Prostate gland (tissue), 2 donors: Measurements from ENCODE around the gene ENOX1. TPM values are rescaled to one million over a fixed set of nuclear protein-coding genes. Genes with fewer than 3 reads are reported as not detected.

Experiments used
- DNase-seq: peaks from one replicate; pipeline ENCODE4 v3.0.0-alpha.2; 2019; ENCODE audit warnings: low spot score
- H3K27ac ChIP-seq, 2 donors: fragments of 200-600 bp; sonication (generic); 2 replicates each; pipeline ENCODE4 v1.5.1; 2017 to 2019
- H3K27me3 ChIP-seq: fragments of 200-600 bp; sonication (generic); replicated peaks from 2 replicates; pipeline ENCODE4 v1.5.1; 2019; ENCODE audit not compliant: insufficient read depth
- H3K36me3 ChIP-seq, 2 donors: fragments of 200-600 bp; sonication (generic); 1 replicate in 1 of 2; 2 replicates in 1 of 2; pipeline versions ENCODE4 v1.5.1 to v1.8.1; 2017 to 2019
- H3K4me1 ChIP-seq: fragments of 200-600 bp; sonication (generic); replicated peaks from 2 replicates; pipeline ENCODE4 v1.5.1; 2019
- H3K4me3 ChIP-seq, 2 donors: fragments of 200-600 bp; sonication (generic); 2 replicates each; pipeline ENCODE4 v1.5.1; 2017 to 2019
- H3K9me3 ChIP-seq: fragments of 200-600 bp; sonication (generic); 2 replicates; pipeline ENCODE4 v1.5.1; 2017
- CTCF ChIP-seq, 4 experiments: fragments of 200-600 bp in 2 of 4; fragments of 450-650 bp in 2 of 4; sonication (generic) in 2 of 4; IDR thresholded peaks; 1 replicate in 3 of 4; 2 replicates in 1 of 4; pipeline ENCODE4 v1.5.1; 2016 to 2019; ENCODE audit warnings: antibody characterized with exemption in 4 of 4, mild to moderate bottlenecking in 2 of 4, moderate library complexity in 2 of 4
- POLR2A ChIP-seq: fragments of 450-650 bp; IDR thresholded peaks from one replicate; pipeline ENCODE4 v1.6.1; 2016; ENCODE audit warnings: antibody characterized with exemption, mild to moderate bottlenecking
- POLR2AphosphoS5 ChIP-seq: sonication (generic); formaldehyde crosslinking; IDR thresholded peaks from one replicate; pipeline ENCODE4 v1.6.1; 2017; ENCODE audit warnings: antibody characterized with exemption
- WGBS: methylation state at CpG from one replicate; pipeline ENCODE4 v1.1.5; 2018; 5-methylcytosine and 5-hydroxymethylcytosine counted together
- intact Hi-C: fragments of 100-400 bp; cut with DNase I; formaldehyde crosslinking; loops from one replicate; pipeline ENCODE4 v1.14.2; 2022
- total RNA-seq, 2 donors: library from RNA; depleted of rRNA; stranded (reverse); fragments of >200 nt; gene quantifications; one replicate each; pipeline ENCODE4 v1.1.0, GENCODE V29; 2016

ENOX1 gene
- total RNA-seq, 2 donors from 2014 or later, result 4.5 to 5.3 TPM

DNA sequence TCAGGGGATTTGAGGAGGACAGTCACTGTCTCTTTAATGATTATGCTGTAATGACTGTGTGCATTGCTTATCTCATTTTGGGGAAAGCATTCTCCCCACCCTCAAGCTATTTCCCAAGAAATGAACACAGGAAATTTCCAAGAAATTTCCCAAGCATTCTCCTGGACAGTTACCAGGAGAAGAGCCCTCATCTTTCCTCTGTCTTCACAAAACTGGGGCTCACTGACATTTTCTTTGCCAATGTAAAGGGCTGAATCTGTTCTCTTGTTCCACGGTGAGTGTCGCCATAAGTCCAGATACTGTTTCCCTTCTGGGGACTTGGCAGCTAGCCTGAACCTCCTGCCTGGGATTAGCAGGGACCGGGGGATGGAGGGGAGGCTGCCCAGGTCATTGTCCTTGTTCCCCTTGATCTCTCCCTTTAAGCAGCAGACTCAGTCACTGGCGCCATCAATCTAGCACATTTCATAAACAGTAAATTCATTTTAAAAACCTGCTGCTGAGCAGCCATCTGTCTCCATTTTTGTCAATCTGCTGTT, 590.6 kb downstream of the ENOX1 start:
- intact Hi-C loops, result loop anchor here (10.0 kb wide), 1 partner anchor 589 kb away; the partner anchor contains the start of gene ENOX1
- whole genome bisulfite sequencing, result 48% methylated on average over 4 of the region's 4 CpGs
- Histone ChIP-seq H3K4me1 (no peaks in the 10 kb centered on the region), H3K27me3 (no peaks in the 10 kb centered on the region), H3K36me3 (no peaks in the 10 kb centered on the region), H3K9me3 (no peaks in the 10 kb centered on the region), H3K4me3 (no peak overlapping the region), H3K27ac (no peak overlapping the region)
- DNase-seq, result no peak
- TF ChIP-seq POLR2AphosphoS5 (no peak), CTCF (IDR thresholded peaks at IDR 0.05) (no peak), POLR2A (no peak)

DNA sequence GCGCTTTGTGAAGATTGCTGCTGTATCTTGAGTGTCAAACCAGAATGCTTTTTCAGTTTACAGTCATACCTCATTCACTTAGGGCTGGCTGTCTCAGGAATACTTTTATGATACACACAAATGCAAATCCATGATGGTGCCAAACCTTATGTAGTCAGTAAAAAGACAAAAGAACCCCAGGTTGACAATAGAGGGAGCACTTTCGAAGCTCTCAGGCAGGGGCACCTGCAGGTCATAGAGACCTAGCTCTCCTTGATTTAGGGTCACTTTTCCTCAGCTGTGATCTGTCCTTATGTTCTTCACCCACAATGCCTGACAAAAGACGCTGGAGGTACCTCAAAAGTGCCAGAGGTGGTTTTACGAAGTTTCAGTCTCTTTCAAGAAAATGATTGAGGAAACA, 591.2 kb downstream of the ENOX1 start:
- WGBS, result 88% methylated on average over 4 of the region's 4 CpGs
- TF ChIP-seq CTCF (IDR thresholded peaks at IDR 0.05) (no peak), POLR2A (no peak), POLR2AphosphoS5 (no peak)
- Histone ChIP-seq H3K4me3 (no peak overlapping the region), H3K27me3 (no peaks in the 10 kb centered on the region), H3K9me3 (no peaks in the 10 kb centered on the region), H3K36me3 (no peaks in the 10 kb centered on the region), H3K4me1 (no peaks in the 10 kb centered on the region), H3K27ac (no peak overlapping the region)
- intact Hi-C loops, result loop anchor here (10.0 kb wide), 1 partner anchor 589 kb away; the partner anchor contains the start of gene ENOX1
- no peak for DNase-seq

GRCh38 chr13:43195112-43195511, 591.7 kb downstream of the ENOX1 start:
- no peaks in the 10 kb centered on the region for H3K36me3 ChIP-seq
- no peak overlapping the region for H3K4me3 ChIP-seq
- H3K4me1 ChIP-seq, result no peaks in the 10 kb centered on the region
- 83% methylated on average over 4 of the region's 4 CpGs for WGBS
- intact Hi-C loops, result loop anchor here (10.0 kb wide), 1 partner anchor 590 kb away; the partner anchor contains the start of gene ENOX1
- H3K9me3 ChIP-seq, result no peaks in the 10 kb centered on the region
- DNase-seq, result no peak
- H3K27ac ChIP-seq, result no peak overlapping the region
- H3K27me3 ChIP-seq, result no peaks in the 10 kb centered on the region
- TF ChIP-seq POLR2A (no peak), POLR2AphosphoS5 (no peak), CTCF (IDR thresholded peaks at IDR 0.05) (no peak)

- DNase-seq, result no peak
- Histone ChIP-seq H3K27ac (no peak overlapping the region), H3K4me3 (no peak overlapping the region), H3K4me1 (no peaks in the 10 kb centered on the region), H3K36me3 (no peaks in the 10 kb centered on the region), H3K9me3 (no peaks in the 10 kb centered on the region), H3K27me3 (no peaks in the 10 kb centered on the region)
- intact Hi-C loops, result loop anchor here (10.0 kb wide), 1 partner anchor 591 kb away; the partner anchor contains the start of gene ENOX1
- TF ChIP-seq POLR2AphosphoS5 (no peak), POLR2A (no peak), CTCF (IDR thresholded peaks at IDR 0.05) (no peak)
- WGBS, result 90% methylated on average over 14 of the region's 14 CpGs
Observed at GRCh38 chr13:43193789-43194420, 592.9 kb downstream of the ENOX1 start.

- TF ChIP-seq POLR2A, result no peak
- no peak for TF ChIP-seq CTCF (IDR thresholded peaks at IDR 0.05)
- no peak for TF ChIP-seq POLR2AphosphoS5
- H3K9me3 ChIP-seq, result no peaks in the 10 kb centered on the region
- no peaks in the 10 kb centered on the region for H3K4me1 ChIP-seq
- H3K27ac ChIP-seq, result no peak overlapping the region
- 88% methylated on average over 1 of the region's 1 CpG for WGBS
- intact Hi-C loops, result loop anchor here (10.0 kb wide), 1 partner anchor 593 kb away; the partner anchor contains the start of gene ENOX1
- H3K27me3 ChIP-seq, result no peaks in the 10 kb centered on the region
- H3K36me3 ChIP-seq, result no peaks in the 10 kb centered on the region
- H3K4me3 ChIP-seq, result no peak overlapping the region
- DNase-seq, result no peak
Observed at GRCh38 chr13:43191546-43191945, 595.2 kb downstream of the ENOX1 start.
